Esophagus muscularis mucosa (tissue), 2 donors: ENCODE data around the gene DNM3.

Experiments used
- POLR2A ChIP-seq: fragments of 450-650 bp; IDR thresholded peaks from one replicate; pipeline ENCODE4 v1.6.1; 2017; ENCODE audit warnings: antibody characterized with exemption, moderate library complexity, mild to moderate bottlenecking, low read depth
- POLR2AphosphoS5 ChIP-seq, 2 donors: sonication (generic); formaldehyde crosslinking; IDR thresholded peaks; one replicate each; pipeline ENCODE4 v1.6.1; 2017; ENCODE audit warnings: antibody characterized with exemption in 2 of 2

DNA sequence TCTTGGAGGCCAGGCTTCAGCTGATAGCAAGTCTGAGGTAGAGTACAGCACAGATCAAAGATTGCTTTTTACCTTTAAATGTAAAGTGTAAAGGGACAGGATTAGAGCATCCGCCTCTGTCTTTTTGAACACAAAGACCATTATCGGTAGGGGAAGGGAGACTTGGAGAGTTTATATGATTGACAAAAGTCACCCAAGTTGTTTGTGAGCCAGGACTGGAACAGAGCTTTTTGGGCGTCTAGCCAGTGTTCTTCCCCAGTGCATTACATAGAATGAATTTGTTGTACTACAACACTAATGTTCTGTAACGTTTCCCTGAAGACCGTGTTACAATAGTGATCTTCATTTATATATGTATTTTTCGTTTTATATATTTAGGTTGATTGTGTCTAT lies 611.9 kb downstream of the DNM3 start:
- TF ChIP-seq POLR2AphosphoS5 (IDR thresholded peaks at IDR 0.05) (no peak), POLR2A (no peak)
